K562 (cell line): ENCODE measurements around the gene ASAH2. TPM values are rescaled to one million over a fixed set of nuclear protein-coding genes. Genes with fewer than 3 reads are reported as not detected.

ENCODE experiments used
- C11orf30 ChIP-seq: fragments of 450-650 bp; IDR thresholded peaks from 2 replicates; pipeline ENCODE4 v1.6.1; 2016; ENCODE audit warnings: low read depth, mild to moderate bottlenecking
- GTF2E2 ChIP-seq: fragments of 200-800 bp; sonication (Bioruptor generic); IDR thresholded peaks from 2 replicates; pipeline ENCODE4 v1.6.1; 2016; ENCODE audit warnings: missing genetic modification characterization, missing compliant biosample characterization
- MAFG ChIP-seq: fragments of 450-650 bp; conservative IDR thresholded peaks from 2 replicates; pipeline ENCODE4 v1.6.1; 2016; ENCODE audit warnings: missing genetic modification characterization, missing compliant biosample characterization
- NFE2 ChIP-seq: IDR thresholded peaks from 2 replicates; pipeline ENCODE4 v1.6.1; 2014; ENCODE audit warnings: antibody characterized with exemption, low read depth
- NR4A1 ChIP-seq, 2 experiments: fragments of 250-450 bp in 1 of 2; fragments of 450-650 bp in 1 of 2; sonication (Bioruptor Pico) in 1 of 2; IDR thresholded peaks; 2 replicates each; pipeline versions ENCODE4 v1.4.0 to v1.6.1; 2016 to 2020; ENCODE audit warnings: mild to moderate bottlenecking in 2 of 2, missing compliant biosample characterization in 1 of 2, missing genetic modification characterization in 1 of 2, moderate library complexity in 1 of 2
- OTX1 ChIP-seq: fragments of 450-650 bp; formaldehyde crosslinking; IDR thresholded peaks from 2 replicates; pipeline ENCODE4 v1.4.0; 2022; ENCODE audit warnings: mild to moderate bottlenecking
- PCBP2 ChIP-seq: fragments of 200-400 bp; formaldehyde crosslinking; IDR thresholded peaks from 2 replicates; pipeline ENCODE4 v1.6.1; 2018; ENCODE audit warnings: low read length, low read depth, mild to moderate bottlenecking, moderate library complexity; ENCODE audit not compliant: poor library complexity, severe bottlenecking
- PHB ChIP-seq: fragments of 250-450 bp; sonication (Bioruptor Pico); IDR thresholded peaks from 2 replicates; pipeline ENCODE4 v1.5.0; 2021
- PHF21A ChIP-seq: fragments of 450-650 bp; IDR thresholded peaks from 2 replicates; pipeline ENCODE4 v1.6.1; 2017; ENCODE audit warnings: low read depth, borderline replicate concordance
- PKNOX1 ChIP-seq: fragments of 450-650 bp; IDR thresholded peaks from 2 replicates; pipeline ENCODE4 v1.6.1; 2016
- PML ChIP-seq: IDR thresholded peaks from 2 replicates; pipeline ENCODE4 v1.6.1; 2012; ENCODE audit warnings: low read length, inconsistent platforms
- PREB ChIP-seq: sonication (generic); formaldehyde crosslinking; IDR thresholded peaks from 2 replicates; pipeline ENCODE4 v1.8.1; 2023; ENCODE audit warnings: mild to moderate bottlenecking, missing genetic modification reagents
- PRMT5 ChIP-seq: sonication (generic); formaldehyde crosslinking; IDR thresholded peaks from 2 replicates; pipeline ENCODE4 v1.5.0; 2020; ENCODE audit warnings: missing genetic modification reagents
- RBM25 ChIP-seq: fragments of 200-400 bp; formaldehyde crosslinking; IDR thresholded peaks from 2 replicates; pipeline ENCODE4 v1.6.1; 2018; ENCODE audit warnings: low read length, low read depth, moderate library complexity; ENCODE audit not compliant: severe bottlenecking
- THAP7 ChIP-seq: fragments of 250-450 bp; sonication (Bioruptor Pico); IDR thresholded peaks from 2 replicates; pipeline ENCODE4 v1.5.0; 2021
- XRCC4 ChIP-seq: IDR thresholded peaks from one replicate; pipeline ENCODE4 v1.6.1; 2011; ENCODE audit not compliant: insufficient read depth, insufficient read length; ENCODE audit errors: extremely low read depth
- ZEB2 ChIP-seq: fragments of 450-650 bp; IDR thresholded peaks from 2 replicates; pipeline ENCODE4 v1.6.1; 2016
- ZNF134 ChIP-seq: fragments of 250-450 bp; sonication (Bioruptor Pico); conservative IDR thresholded peaks from 2 replicates; pipeline ENCODE4 v1.4.0; 2020
- ZNF280B ChIP-seq: fragments of 250-450 bp; sonication (Bioruptor Pico); IDR thresholded peaks from 2 replicates; pipeline ENCODE4 v1.5.1; 2021; ENCODE audit warnings: mild to moderate bottlenecking
- ZNF780A ChIP-seq: fragments of 250-450 bp; sonication (Bioruptor Pico); IDR thresholded peaks from 2 replicates; pipeline ENCODE4 v1.5.0; 2021; ENCODE audit warnings: mild to moderate bottlenecking
- ZZZ3 ChIP-seq: fragments of 450-650 bp; IDR thresholded peaks from 2 replicates; pipeline ENCODE4 v1.6.1; 2016; ENCODE audit warnings: antibody characterized with exemption, mild to moderate bottlenecking, moderate library complexity
- polyA plus RNA-seq, 8 experiments: library from polyadenylated mRNA; depleted of rRNA in 4 of 8; stranded (reverse) in 5 of 8; unstranded in 3 of 8; fragments of >200 nt; fragmentation: Nextera tagmentation in 2 of 8; fragmentation: Illumina TruSeq in 1 of 8; extraction: Ambion mirVana in 2 of 8; extraction: Trizol in 1 of 8; gene quantifications; 2 replicates each; pipeline versions ENCODE4 v1.2.1 to v1.2.3, GENCODE V29; 2011 to 2014; ENCODE audit warnings: inconsistent platforms in 1 of 8, missing spikeins in 1 of 8
- total RNA-seq, 7 experiments: library from RNA; depleted of rRNA in 6 of 7; stranded (reverse); fragments of >200 nt in 6 of 7; fragmentation: Illumina TruSeq in 2 of 7; extraction: Trizol in 2 of 7; gene quantifications; 2 replicates each; pipeline versions ENCODE4 v1.2.1 to v1.2.3, GENCODE V29; 2011 to 2021; ENCODE audit warnings: low replicate concordance in 1 of 7

The ASAH2 gene
- total and polyA plus RNA-seq, 9 of the 15 experiments (the other 6 are each of a cell fraction or from before 2014, with no cell fraction given), result 2.5 to 12.0 (median 8.5) TPM

- TF ChIP-seq GTF2E2 (tag) (no peak), PML (no peak), ZZZ3 (no peak), XRCC4 (no peak), NFE2 (no peak), ZNF134 (CRISPR knock-in tag) (no peak), PKNOX1 (no peak), MAFG (tag) (0 out of 2 replicates have a peak, but pooled peaks have one; percentile 14), PREB (CRISPR knock-in tag) (no peak), PHB (CRISPR knock-in tag) (no peak), OTX1 (no peak), ZNF780A (CRISPR knock-in tag) (no peak), PRMT5 (CRISPR knock-in tag) (no peak), PCBP2 (no peak), THAP7 (CRISPR knock-in tag) (no peak), ZNF280B (CRISPR knock-in tag) (no peak), ZEB2 (no peak), PHF21A (no peak), RBM25 (no peak), C11orf30 (peak; percentile 19; the same call in 1 of the 2 replicates), NR4A1 (CRISPR knock-in tag; IDR thresholded peaks at IDR 0.05) (no peak), NR4A1 (tag; IDR thresholded peaks at IDR 0.05) (no peak)
Measured at GRCh38 chr10:50242777-50243176, 8.5 kb downstream of the ASAH2 start (continued).
